SK-N-SH (cell line): ENCODE data around the gene PRDM8. TPM values are rescaled to one million over a fixed set of nuclear protein-coding genes. Genes with fewer than 3 reads are reported as not detected.

ENCODE experiments used
- CTCF ChIA-PET: fragments of 300-600, 350-600 bp; formaldehyde crosslinking; extraction: SDS; loops from one replicate; lab custom pipeline; 2021; lab: Yijun Ruan, JAX
- POLR2A ChIA-PET: fragments of 350-600 bp; sonication (Branson Sonifier 250); formaldehyde crosslinking; extraction: SDS; loops from one replicate; lab custom pipeline; 2020; ENCODE audit warnings: antibody characterized with exemption, inconsistent platforms; lab: Yijun Ruan, JAX
- DNase-seq: peaks from one replicate; pipeline ENCODE4 v3.0.0; 2012
- H2AFZ ChIP-seq: fragments of 200-600 bp; sonication (generic); 2 replicates; pipeline ENCODE4 v1.8.1; 2016; ENCODE audit warnings: antibody characterized with exemption, mild to moderate bottlenecking, low read depth
- H3F3A ChIP-seq: fragments of 200-600 bp; sonication (generic); replicated peaks from 2 replicates; pipeline ENCODE3; 2016; ENCODE audit warnings: antibody characterized with exemption, mild to moderate bottlenecking; ENCODE audit not compliant: insufficient read depth
- H3K27ac ChIP-seq, 2 experiments: fragments of 200-500 bp in 1 of 2; fragments of 200-600 bp in 1 of 2; sonication (Bioruptor generic) in 1 of 2; sonication (generic), shearing (Covaris generic) in 1 of 2; 2 replicates each; pipeline versions ENCODE4 v1.5.1 to v1.6.1; 2014 to 2016; ENCODE audit warnings: low read depth in 2 of 2, inconsistent platforms in 1 of 2, low read length in 1 of 2, mild to moderate bottlenecking in 1 of 2, mixed read lengths in 1 of 2
- H3K27me3 ChIP-seq: fragments of 200-600 bp; sonication (generic), shearing (Covaris generic); 2 replicates; pipeline ENCODE4 v1.6.1; 2016; ENCODE audit warnings: mixed run types; ENCODE audit not compliant: insufficient read depth
- H3K36me3 ChIP-seq, 2 experiments: fragments of 200-500 bp in 1 of 2; fragments of 200-600 bp in 1 of 2; sonication (Bioruptor generic) in 1 of 2; sonication (generic) in 1 of 2; replicated peaks in 1 of 2; 2 replicates each; pipeline versions ENCODE3 to v1.5.1; 2014 to 2016; ENCODE audit warnings: low read length in 1 of 2, mild to moderate bottlenecking in 1 of 2; ENCODE audit not compliant: insufficient read depth in 2 of 2, control insufficient read depth in 1 of 2
- H3K4me1 ChIP-seq, 2 experiments: fragments of 200-500 bp in 1 of 2; fragments of 200-600 bp in 1 of 2; sonication (Bioruptor generic) in 1 of 2; sonication (generic), shearing (Covaris generic) in 1 of 2; 2 replicates each; pipeline versions ENCODE4 v1.5.1 to v1.6.1; 2014 to 2016; ENCODE audit warnings: low read depth in 1 of 2, low read length in 1 of 2, mixed run types in 1 of 2; ENCODE audit not compliant: insufficient read depth in 2 of 2, control insufficient read depth in 1 of 2
- H3K4me2 ChIP-seq: fragments of 200-600 bp; sonication (generic), shearing (Covaris generic); 2 replicates; pipeline ENCODE4 v1.6.1; 2017; ENCODE audit warnings: mixed run types
- H3K4me3 ChIP-seq, 2 experiments: fragments of 200-500 bp in 1 of 2; fragments of 200-600 bp in 1 of 2; sonication (Bioruptor generic) in 1 of 2; sonication (generic), shearing (Covaris generic) in 1 of 2; 2 replicates each; pipeline versions ENCODE4 v1.5.1 to v1.8.1; 2014 to 2016; ENCODE audit warnings: low read depth in 2 of 2, inconsistent platforms in 1 of 2, low read length in 1 of 2, mild to moderate bottlenecking in 1 of 2, mixed read lengths in 1 of 2, moderate library complexity in 1 of 2
- H3K79me2 ChIP-seq: fragments of 200-600 bp; sonication (generic); 2 replicates; pipeline ENCODE4 v1.8.1; 2017; ENCODE audit warnings: mild to moderate bottlenecking; ENCODE audit not compliant: insufficient read depth
- H3K9ac ChIP-seq: fragments of 200-600 bp; sonication (generic); 2 replicates; pipeline ENCODE4 v1.6.1; 2017; ENCODE audit warnings: mixed run types
- H3K9me2 ChIP-seq: fragments of 200-600 bp; sonication (generic); 2 replicates; pipeline ENCODE4 v1.6.1; 2017; ENCODE audit warnings: mixed run types
- H3K9me3 ChIP-seq: fragments of 200-600 bp; sonication (generic); 2 replicates; pipeline ENCODE4 v1.6.1; 2017; ENCODE audit warnings: mixed run types, mild to moderate bottlenecking, moderate library complexity
- H4K20me1 ChIP-seq: fragments of 200-600 bp; sonication (generic); 2 replicates; pipeline ENCODE4 v1.6.1; 2017; ENCODE audit warnings: mild to moderate bottlenecking, mixed run types; ENCODE audit not compliant: insufficient read depth
- CTCF ChIP-seq: fragments of 200-600 bp; sonication (generic); IDR thresholded peaks from 2 replicates; pipeline ENCODE4 v1.6.1; 2017; ENCODE audit warnings: antibody characterized with exemption, mild to moderate bottlenecking, moderate library complexity
- EP300 ChIP-seq, 2 experiments: IDR thresholded peaks; 2 replicates each; pipeline versions ENCODE4 v1.4.0 to v1.6.1; 2012; ENCODE audit warnings: borderline replicate concordance in 1 of 2, low read depth in 1 of 2, low read length in 1 of 2
- EZH2phosphoT487 ChIP-seq: fragments of 200-600 bp; sonication (generic); IDR thresholded peaks from 2 replicates; pipeline ENCODE4 v1.6.1; 2017; ENCODE audit warnings: low read depth, mixed run types, mild to moderate bottlenecking, antibody characterized with exemption, moderate library complexity, borderline replicate concordance
- FOXM1 ChIP-seq: IDR thresholded peaks from 2 replicates; pipeline ENCODE4 v1.4.0; 2012; ENCODE audit warnings: low read depth, mild to moderate bottlenecking
- GABPA ChIP-seq: IDR thresholded peaks from 2 replicates; pipeline ENCODE4 v1.4.0; 2012; ENCODE audit warnings: low read depth, mild to moderate bottlenecking
- IRF3 ChIP-seq: fragments of 150-350 bp; IDR thresholded peaks from 2 replicates; pipeline ENCODE4 v1.6.1; 2016; ENCODE audit warnings: mild to moderate bottlenecking, low read depth, low read length
- NFIC ChIP-seq: IDR thresholded peaks from 2 replicates; pipeline ENCODE4 v1.4.0; 2012; ENCODE audit warnings: borderline replicate concordance
- RAD21 ChIP-seq: IDR thresholded peaks from 2 replicates; pipeline ENCODE4 v1.6.1; 2012; ENCODE audit warnings: mild to moderate bottlenecking, low read length
- RFX5 ChIP-seq: IDR thresholded peaks from 2 replicates; pipeline ENCODE4 v1.6.1; 2012; ENCODE audit warnings: mild to moderate bottlenecking, improper control_type of control experiment, low read length
- SIN3A ChIP-seq: IDR thresholded peaks from 2 replicates; pipeline ENCODE4 v1.6.1; 2012; ENCODE audit warnings: low read depth, mild to moderate bottlenecking, low read length, moderate library complexity, borderline replicate concordance
- USF1 ChIP-seq: IDR thresholded peaks from 2 replicates; pipeline ENCODE4 v1.4.0; 2012; ENCODE audit warnings: low read depth, borderline replicate concordance
- YY1 ChIP-seq: IDR thresholded peaks from 2 replicates; pipeline ENCODE4 v1.4.0; 2012; ENCODE audit warnings: low read depth, mild to moderate bottlenecking
- WGBS: methylation state at CpG from one replicate; pipeline ENCODE4 v1.1.6; 2017; ENCODE audit warnings: low lambda C conversion rate; 5-methylcytosine and 5-hydroxymethylcytosine counted together
- polyA plus RNA-seq, 3 experiments: library from polyadenylated mRNA; depleted of rRNA; stranded (reverse); fragments of >200 nt; gene quantifications; 2 replicates each; pipeline ENCODE4 v1.2.3, GENCODE V29; 2012

Gene PRDM8
- polyA plus RNA-seq, 1 of the 3 experiments (the other 2 are of a cell fraction) = 3.5 TPM

- TF ChIP-seq CTCF (no peak), NFIC (no peak), FOXM1 (no peak), EP300 (IDR thresholded peaks at IDR 0.05; ENCODE audit: borderline replicate concordance in 1 of 2, low read depth in 1 of 2, low read length in 1 of 2) (no peak), GABPA (no peak), RAD21 (no peak), EZH2phosphoT487 (no peak), SIN3A (no peak), YY1 (no peak), IRF3 (no peak)
These were observed 35.5 kb downstream of the PRDM8 start (continued) for GRCh38 chr4:80232707-80233370.

GRCh38 chr4:80233390-80233789 lies 36.1 kb downstream of the PRDM8 start:
- Histone ChIP-seq H3K27ac (peak overlapping the region; percentile 65 to 100), H3K4me3 (no peak overlapping the region), H3K9ac (0 out of 2 replicates have a peak overlapping the region, but pooled peaks have one; percentile 30), H2AFZ (peak overlapping the region; percentile 82), H3K4me2 (peak overlapping the region; percentile 57), H3K9me3 (no peaks in the 10 kb centered on the region), H3K9me2 (no peaks in the 10 kb centered on the region), H4K20me1 (no peaks in the 10 kb centered on the region), H3K79me2 (peaks cover 6% of the 10 kb centered on the region; the same call in 1 of the 2 replicates), H3K36me3 (no peaks in the 10 kb centered on the region)
- WGBS = 91% methylated on average over 4 of the region's 4 CpGs
- no peak for DNase-seq
- CTCF ChIA-PET = interaction anchor here (1.2 to 2.0 kb wide), 4 partner anchors 9 to 102 kb away, joined by 3 to 7 read pairs (median 3); partner anchors contain the start of gene CFAP299
- TF ChIP-seq YY1 (no peak), GABPA (no peak), USF1 (no peak), EP300 (IDR thresholded peaks at IDR 0.05; ENCODE audit: borderline replicate concordance in 1 of 2, low read depth in 1 of 2, low read length in 1 of 2) (no peak), RFX5 (no peak), RAD21 (no peak), EZH2phosphoT487 (no peak)
- TF ChIP-seq, all 33 proteins: peak for 0
- H3K4me1 ChIP-seq = peaks cover 0 to 46% of the 10 kb centered on the region in 2 experiments; a peak in 3 of 4 replicates
- POLR2A ChIA-PET = no interaction called here
- peaks cover 46% of the 10 kb centered on the region for H3F3A ChIP-seq
- no peaks in the 10 kb centered on the region for H3K27me3 ChIP-seq
